ENCODE results near the gene TRIM26. TPM values are rescaled to one million over a fixed set of nuclear protein-coding genes. Genes with fewer than 3 reads are reported as not detected.

Gene TRIM26
- total RNA-seq, 4 donors from 2014 or later, result 19.5 to 92.0 (median 53.2) TPM

DNA sequence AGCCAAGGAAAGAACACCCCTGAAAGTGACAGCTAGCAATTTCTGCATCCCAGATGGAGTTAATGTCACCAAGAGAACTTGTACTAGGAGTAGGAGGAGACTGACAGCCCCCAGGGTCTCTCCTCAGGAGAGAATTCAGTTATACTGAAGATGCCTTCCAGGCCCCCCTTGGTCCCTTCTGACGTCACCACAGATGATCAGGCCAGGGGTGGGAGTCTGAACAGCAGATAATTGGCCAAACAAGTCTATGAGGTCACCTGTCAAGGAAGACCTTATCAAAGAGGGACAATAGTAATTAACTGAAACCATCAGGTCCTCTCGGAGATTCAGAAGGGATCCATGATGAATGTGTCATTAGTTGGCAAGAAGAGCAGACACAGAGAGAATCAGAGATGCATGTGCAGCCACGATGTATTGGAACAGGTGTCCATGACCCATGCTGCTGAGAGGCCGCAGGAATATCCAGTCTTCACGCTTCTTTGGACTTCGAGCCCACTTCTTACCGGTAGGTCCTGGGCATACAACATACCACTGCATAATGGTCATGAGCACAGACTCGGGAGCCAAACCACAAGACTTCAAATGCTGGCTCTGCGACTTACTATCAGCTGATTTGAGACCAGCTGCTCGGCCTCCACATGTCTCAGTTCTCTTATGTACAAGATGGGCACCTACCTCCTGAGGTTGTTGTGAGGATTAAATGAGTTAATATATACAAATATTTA is 62.4 kb downstream of the TRIM26 start:
- Histone ChIP-seq H3K4me3 (no peak overlapping the region), H3K27ac (no peak overlapping the region), H3K9me3 (no peaks in the 10 kb centered on the region), H3K4me1 (peaks cover 0 to 27% (median 17%) of the 10 kb centered on the region in 4 donors), H3K27me3 (peaks cover under 1% of the 10 kb centered on the region), H3K36me3 (no peaks in the 10 kb centered on the region)
- DNase-seq, result no peak
- TF ChIP-seq, protein P1, sequence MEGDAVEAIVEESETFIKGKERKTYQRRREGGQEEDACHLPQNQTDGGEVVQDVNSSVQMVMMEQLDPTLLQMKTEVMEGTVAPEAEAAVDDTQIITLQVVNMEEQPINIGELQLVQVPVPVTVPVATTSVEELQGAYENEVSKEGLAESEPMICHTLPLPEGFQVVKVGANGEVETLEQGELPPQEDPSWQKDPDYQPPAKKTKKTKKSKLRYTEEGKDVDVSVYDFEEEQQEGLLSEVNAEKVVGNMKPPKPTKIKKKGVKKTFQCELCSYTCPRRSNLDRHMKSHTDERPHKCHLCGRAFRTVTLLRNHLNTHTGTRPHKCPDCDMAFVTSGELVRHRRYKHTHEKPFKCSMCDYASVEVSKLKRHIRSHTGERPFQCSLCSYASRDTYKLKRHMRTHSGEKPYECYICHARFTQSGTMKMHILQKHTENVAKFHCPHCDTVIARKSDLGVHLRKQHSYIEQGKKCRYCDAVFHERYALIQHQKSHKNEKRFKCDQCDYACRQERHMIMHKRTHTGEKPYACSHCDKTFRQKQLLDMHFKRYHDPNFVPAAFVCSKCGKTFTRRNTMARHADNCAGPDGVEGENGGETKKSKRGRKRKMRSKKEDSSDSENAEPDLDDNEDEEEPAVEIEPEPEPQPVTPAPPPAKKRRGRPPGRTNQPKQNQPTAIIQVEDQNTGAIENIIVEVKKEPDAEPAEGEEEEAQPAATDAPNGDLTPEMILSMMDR (IDR thresholded peaks at IDR 0.05), result no peak
- TF ChIP-seq POLR2A (IDR thresholded peaks at IDR 0.05) (no peak), POLR2AphosphoS5 (IDR thresholded peaks at IDR 0.05) (no peak), EP300 (IDR thresholded peaks at IDR 0.05; ENCODE audit: low read depth) (no peak)
- WGBS, 2 donors (ENCODE audit: low coverage in 1 of 2), result 83 to 88% methylated on average over 3 to 10 of the region's 10 CpGs
- in situ Hi-C loops (cut with MboI; ENCODE audit: low pct_ligation_motif_present in 1 of 4, low pct_unique_long_range_greater_than_20kb in 1 of 4, low sequenced_read_pairs in 3 of 4) (no loop called here), intact Hi-C loops (cut with DNase I; ENCODE audit: low total_unique reads) (no loop called here)

DNA sequence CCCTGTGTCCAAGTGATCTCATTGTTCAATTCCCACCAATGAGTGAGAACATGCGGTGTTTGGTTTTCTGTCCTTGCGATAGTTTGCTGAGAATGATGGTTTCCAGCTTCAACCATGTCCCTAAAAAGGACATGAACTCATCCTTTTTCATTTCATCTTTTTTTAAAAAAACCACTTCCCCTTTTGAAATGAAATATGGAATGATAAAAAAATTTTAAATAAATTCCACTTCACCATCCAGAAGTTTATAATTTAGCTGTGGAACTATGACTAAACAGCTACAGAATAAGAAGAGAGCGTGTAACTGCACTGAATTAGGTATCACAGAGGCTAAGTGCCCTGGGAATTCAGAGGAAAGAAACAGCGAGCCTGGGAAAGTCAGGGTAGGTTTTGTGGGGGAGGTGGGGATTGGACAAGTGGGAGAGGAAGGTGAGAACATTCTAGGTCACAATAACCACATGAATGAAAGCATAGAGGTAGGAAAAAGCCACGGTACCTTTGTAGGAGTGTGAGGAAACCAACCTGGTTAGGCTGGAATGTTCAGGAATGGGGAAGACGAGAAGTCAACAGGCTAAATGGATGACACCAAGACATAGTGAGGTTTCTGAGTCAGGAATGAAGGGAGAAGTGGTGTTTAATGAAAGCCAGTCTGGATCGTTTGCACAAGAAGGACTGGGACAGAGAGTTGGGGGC is 63.2 kb downstream of the TRIM26 start:
- Histone ChIP-seq H3K27ac (no peak overlapping the region), H3K9me3 (no peaks in the 10 kb centered on the region), H3K4me1 (peaks cover 0 to 19% (median 10%) of the 10 kb centered on the region in 4 donors), H3K27me3 (peaks cover 6% of the 10 kb centered on the region), H3K36me3 (no peaks in the 10 kb centered on the region), H3K4me3 (no peak overlapping the region)
- intact Hi-C loops (cut with DNase I; ENCODE audit: low total_unique reads), result no loop called here
- no peak for TF ChIP-seq POLR2AphosphoS5 (IDR thresholded peaks at IDR 0.05)
- no peak for TF ChIP-seq POLR2A (IDR thresholded peaks at IDR 0.05)
- TF ChIP-seq EP300 (IDR thresholded peaks at IDR 0.05; ENCODE audit: low read depth), result no peak
- TF ChIP-seq, protein P1 (IDR thresholded peaks at IDR 0.05), result no peak
- DNase-seq, result no peak
- in situ Hi-C loops (cut with MboI; ENCODE audit: low pct_ligation_motif_present in 1 of 4, low pct_unique_long_range_greater_than_20kb in 1 of 4, low sequenced_read_pairs in 3 of 4), result no loop called here
- WGBS, 2 donors (ENCODE audit: low coverage in 1 of 2), result 71 to 77% methylated on average over 5 to 7 of the region's 7 CpGs

DNA sequence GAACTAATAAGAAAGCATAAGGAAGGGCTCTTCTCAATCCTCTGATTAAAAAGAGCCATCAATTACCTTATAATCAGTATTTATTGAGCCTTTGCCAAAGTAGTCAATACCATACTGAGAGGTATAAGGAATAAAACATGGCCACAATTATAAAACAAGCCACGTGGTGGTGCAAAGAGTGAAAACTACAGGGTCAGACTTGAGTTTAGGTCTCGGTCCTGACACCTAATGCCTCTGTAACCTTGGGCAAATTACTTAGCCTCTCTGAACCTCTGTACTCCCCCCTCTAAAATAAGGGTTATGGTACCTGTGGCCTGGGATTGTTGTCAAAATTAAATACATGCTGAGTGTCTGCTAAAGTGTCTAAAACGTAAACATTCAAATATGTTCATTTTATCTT is 64.0 kb downstream of the TRIM26 start:
- intact Hi-C loops (cut with DNase I; ENCODE audit: low total_unique reads), result no loop called here

DNA sequence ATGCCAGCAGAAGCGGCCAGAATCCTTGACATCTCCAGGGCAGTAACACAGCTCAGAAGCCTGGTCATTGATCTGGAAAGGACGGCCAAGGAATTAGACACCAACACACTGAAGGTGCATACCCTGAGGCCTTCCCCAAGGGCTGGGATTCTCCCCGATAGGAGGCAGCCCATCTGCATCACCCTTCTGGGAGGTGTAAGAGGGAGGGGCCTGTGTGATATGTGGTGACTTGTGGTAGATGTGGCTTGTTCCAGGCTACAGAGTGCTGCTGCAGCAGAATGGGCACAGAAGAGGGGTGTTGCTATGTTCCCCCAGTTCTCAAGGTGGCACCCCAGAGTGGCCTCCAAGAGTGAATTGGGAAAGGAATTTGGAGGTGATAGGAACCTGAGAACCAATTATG is 66.1 kb downstream of the TRIM26 start:
- H3K36me3 ChIP-seq, result no peaks in the 10 kb centered on the region
- intact Hi-C loops (cut with DNase I; ENCODE audit: low total_unique reads), result no loop called here
- H3K9me3 ChIP-seq, result no peaks in the 10 kb centered on the region
- no peak for TF ChIP-seq EP300 (IDR thresholded peaks at IDR 0.05; ENCODE audit: low read depth)
- no peak overlapping the region for H3K4me3 ChIP-seq
- H3K4me1 ChIP-seq, result peaks cover 0 to 21% (median 5%) of the 10 kb centered on the region in 4 donors
- DNase-seq, result no peak
- 63% methylated on average over 3 of the region's 3 CpGs; no CpG with 5 or more reads in 1 of the 2 donors for WGBS, 2 donors (ENCODE audit: low coverage in 1 of 2)
- no peak overlapping the region for H3K27ac ChIP-seq
- in situ Hi-C loops (cut with MboI; ENCODE audit: low pct_ligation_motif_present in 1 of 4, low pct_unique_long_range_greater_than_20kb in 1 of 4, low sequenced_read_pairs in 3 of 4), result no loop called here
- peaks cover 6% of the 10 kb centered on the region for H3K27me3 ChIP-seq

More for the DNA sequence above, 64.0 kb downstream of the TRIM26 start:
- TF ChIP-seq, protein P1 (IDR thresholded peaks at IDR 0.05), result no peak
- TF ChIP-seq EP300 (IDR thresholded peaks at IDR 0.05; ENCODE audit: low read depth), result no peak
- TF ChIP-seq POLR2AphosphoS5 (IDR thresholded peaks at IDR 0.05), result no peak
- TF ChIP-seq POLR2A (IDR thresholded peaks at IDR 0.05), result no peak
- Histone ChIP-seq H3K36me3 (no peaks in the 10 kb centered on the region), H3K4me1 (peaks cover 2 to 17% (median 5%) of the 10 kb centered on the region in 4 donors), H3K4me3 (no peak overlapping the region), H3K27ac (no peak overlapping the region), H3K27me3 (peaks cover 6% of the 10 kb centered on the region), H3K9me3 (no peaks in the 10 kb centered on the region)
- DNase-seq, result no peak
- in situ Hi-C loops (cut with MboI; ENCODE audit: low pct_ligation_motif_present in 1 of 4, low pct_unique_long_range_greater_than_20kb in 1 of 4, low sequenced_read_pairs in 3 of 4), result no loop called here
- WGBS, 2 donors (ENCODE audit: low coverage in 1 of 2), result 44 to 61% methylated on average over 3 of the region's 3 CpGs

Measured in transverse colon (tissue), 4 donors.